Pancreas (tissue), 10 donors: ENCODE measurements around the gene ALCAM. TPM values are rescaled to one million over a fixed set of nuclear protein-coding genes. Genes with fewer than 3 reads are reported as not detected.

Experiments
- ATAC-seq, 4 donors: fragments of 200-7000 bp; cut with Tn5 transposase; one replicate each; pipeline versions ENCODE4 v1.8.0 to v1.9.1; 2020; ENCODE audit warnings: mild to moderate bottlenecking in 4 of 4, moderate library complexity in 4 of 4
- DNase-seq, 6 donors: peaks; one replicate each; pipeline ENCODE4 v3.0.0-alpha.2; 2020
- FAIRE-seq: peaks from 2 replicates; lab custom pipeline; 2012; peaks lifted over from hg19 to GRCh38; lab: Jason Lieb, UNC
- H3K27ac ChIP-seq, 4 donors: fragments of 200-600 bp; sonication (generic); 1 replicate in 3 of 4; 2 replicates in 1 of 4; pipeline versions ENCODE4 v1.5.0 to v1.8.0; 2020
- H3K27me3 ChIP-seq, 4 donors: fragments of 200-600 bp; one replicate each; pipeline ENCODE4 v1.8.0; 2021
- H3K36me3 ChIP-seq, 3 donors: fragments of 200-600 bp; sonication (generic) in 1 of 3; one replicate each; pipeline versions ENCODE4 v1.5.0 to v1.8.0; 2020 to 2021
- H3K4me1 ChIP-seq, 3 donors: fragments of 200-600 bp; one replicate each; pipeline ENCODE4 v1.8.0; 2021
- H3K4me3 ChIP-seq, 4 donors: fragments of 200-600 bp; sonication (generic) in 2 of 4; one replicate each; pipeline versions ENCODE4 v1.5.0 to v1.8.0; 2020 to 2021
- H3K9me3 ChIP-seq, 4 donors: fragments of 200-600 bp; one replicate each; pipeline ENCODE4 v1.8.0; 2021
- CTCF ChIP-seq, 4 donors: fragments of 200-600 bp; sonication (generic) in 3 of 4; IDR thresholded peaks; one replicate each; pipeline versions ENCODE4 v1.5.0 to v1.8.0; 2021; ENCODE audit warnings: antibody characterized with exemption in 4 of 4
- WGBS, 2 donors: extraction: QIAGEN DNeasy Blood & Tissue Kit; methylation state at CpG; one replicate each; pipeline ENCODE4 v1.1.7; 2013; 5-methylcytosine and 5-hydroxymethylcytosine counted together
- intact Hi-C, 3 donors: fragments of 100-400 bp; cut with DNase I; formaldehyde crosslinking; loops; one replicate each; pipeline versions ENCODE4 v1.11.1 to v1.14.2; 2022
- polyA plus RNA-seq, 2 donors: library from polyadenylated mRNA; stranded (reverse); fragments of 200-250 nt; gene quantifications; one replicate each; pipeline ENCODE4 v1.2.3, GENCODE V29; 2013
- total RNA-seq, 6 donors: library from RNA; stranded (reverse); fragmentation: NEBNext Ultra II Directional in 4 of 6; extraction: Animal tissue kit (Norgen Biotek cat#: 25700) in 4 of 6; gene quantifications; one replicate each; pipeline versions ENCODE4 v1.2.1 to v1.2.4, GENCODE V29; 2021 to 2023
- donor health status: healthy with polysubstance abuse.
- donor health status: DM: no; HTN: no; CAD: no; lungs with moderate emphysema.
- donor health status: DM: no; HTN: no; CAD: no.
- donor health status: control.
- donor health status: control.
- donor health status: Bipolar disorder and iron deficiency.
- donor health status: DM: yes; HTN: yes; CAD: no.
- donor health status: DM: no; HTN: no; CAD: no.
- donor health status: DM: no; HTN: no; CAD: no.
- donor health status: DM: yes; HTN: yes; CAD: no.

Gene ALCAM
- total and polyA plus RNA-seq, 8 donors = 14.4 to 42.1 (median 27.6) TPM

GRCh38 chr3:105448338-105448982 lies 81.8 kb downstream of the ALCAM start:
- Histone ChIP-seq H3K9me3 (no peaks in the 10 kb centered on the region), H3K36me3 (no peaks in the 10 kb centered on the region), H3K27ac (no peak overlapping the region), H3K27me3 (no peaks in the 10 kb centered on the region), H3K4me3 (no peak overlapping the region), H3K4me1 (peaks cover 0 to 9% (median 7%) of the 10 kb centered on the region in 3 donors)
- WGBS, 2 donors = 46 to 53% methylated on average over 4 of the region's 4 CpGs
- intact Hi-C loops = no loop called here
- DNase-seq (no peak), ATAC-seq (peak in 3 of 4 donors; percentile 23 to 44 (median 31)), FAIRE-seq (no peak)
- TF ChIP-seq CTCF (IDR thresholded peaks at IDR 0.05) = no peak

- FAIRE-seq = no peak
- H3K4me1 ChIP-seq = peaks cover 0 to 9% (median 7%) of the 10 kb centered on the region in 3 donors
- DNase-seq = no peak
- H3K4me3 ChIP-seq = no peak overlapping the region
- intact Hi-C loops = no loop called here
- no peak for TF ChIP-seq CTCF (IDR thresholded peaks at IDR 0.05)
- no peaks in the 10 kb centered on the region for H3K9me3 ChIP-seq
- H3K27ac ChIP-seq = no peak overlapping the region
- WGBS, 2 donors = 41 to 47% methylated on average over 3 of the region's 3 CpGs
- no peaks in the 10 kb centered on the region for H3K27me3 ChIP-seq
- H3K36me3 ChIP-seq = no peaks in the 10 kb centered on the region
- ATAC-seq = no peak
Measured at GRCh38 chr3:105449414-105449813, 82.7 kb downstream of the ALCAM start.

- H3K27ac ChIP-seq = no peak overlapping the region
- no peak overlapping the region for H3K4me3 ChIP-seq
- H3K9me3 ChIP-seq = no peaks in the 10 kb centered on the region
- intact Hi-C loops = no loop called here
- H3K36me3 ChIP-seq = no peaks in the 10 kb centered on the region
- WGBS, 2 donors = 85 to 91% methylated on average over 6 of the region's 6 CpGs
- no peaks in the 10 kb centered on the region for H3K27me3 ChIP-seq
- no peak for TF ChIP-seq CTCF (IDR thresholded peaks at IDR 0.05)
- no peak for FAIRE-seq
- H3K4me1 ChIP-seq = peaks cover 0 to 4% (median 0%) of the 10 kb centered on the region in 3 donors
- no peak for ATAC-seq
- no peak for DNase-seq
Measured at GRCh38 chr3:105456017-105456416, 89.3 kb downstream of the ALCAM start.

GRCh38 chr3:105458518-105459215 lies 92.0 kb downstream of the ALCAM start:
- no peaks in the 10 kb centered on the region for H3K27me3 ChIP-seq
- intact Hi-C loops = no loop called here
- H3K9me3 ChIP-seq = no peaks in the 10 kb centered on the region
- DNase-seq = no peak
- H3K27ac ChIP-seq = no peak overlapping the region
- no peaks in the 10 kb centered on the region for H3K36me3 ChIP-seq
- ATAC-seq = no peak
- 94 to 96% methylated on average over 3 of the region's 3 CpGs for WGBS, 2 donors
- no peak overlapping the region for H3K4me3 ChIP-seq
- TF ChIP-seq CTCF (IDR thresholded peaks at IDR 0.05) = no peak
- no peak for FAIRE-seq
- peaks cover 0 to 4% (median 0%) of the 10 kb centered on the region in 3 donors for H3K4me1 ChIP-seq
